ENCODE results near the gene OAF. TPM values are rescaled to one million over a fixed set of nuclear protein-coding genes. Genes with fewer than 3 reads are reported as not detected.

Gene OAF
- total RNA-seq, 4 donors from 2014 or later: 74.7 to 192 (median 124) TPM

DNA sequence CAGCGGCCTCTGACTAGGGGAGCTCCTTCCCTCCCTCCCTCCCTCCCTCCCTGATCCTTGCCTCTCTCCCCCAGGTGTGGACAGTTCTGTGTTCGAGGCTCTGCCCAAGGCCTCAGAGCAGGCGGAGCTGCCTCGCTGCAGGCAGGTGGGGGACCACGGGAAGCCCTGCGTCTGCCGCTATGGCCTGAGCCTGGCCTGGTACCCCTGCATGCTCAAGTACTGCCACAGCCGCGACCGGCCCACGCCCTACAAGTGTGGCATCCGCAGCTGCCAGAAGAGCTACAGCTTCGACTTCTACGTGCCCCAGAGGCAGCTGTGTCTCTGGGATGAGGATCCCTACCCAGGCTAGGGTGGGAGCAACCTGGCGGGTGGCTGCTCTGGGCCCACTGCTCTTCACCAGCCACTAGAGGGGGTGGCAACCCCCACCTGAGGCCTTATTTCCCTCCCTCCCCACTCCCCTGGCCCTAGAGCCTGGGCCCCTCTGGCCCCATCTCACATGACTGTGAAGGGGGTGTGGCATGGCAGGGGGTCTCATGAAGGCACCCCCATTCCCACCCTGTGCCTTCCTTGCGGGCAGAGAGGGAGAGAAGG lies 18.1 kb downstream of the OAF start:
- H3K4me3 ChIP-seq: no peak overlapping the region
- DNase-seq (ENCODE audit: low spot score in 2 of 2): no peak
- WGBS, 2 donors: 77 to 80% methylated on average over 12 to 16 of the region's 16 CpGs
- TF ChIP-seq POLR2A (IDR thresholded peaks at IDR 0.05): no peak
- no peak for TF ChIP-seq CTCF (IDR thresholded peaks at IDR 0.05)
- TF ChIP-seq EP300 (IDR thresholded peaks at IDR 0.05): no peak
- H3K27ac ChIP-seq: peak overlapping the region in 2 of 4 donors; percentile 65 to 91
- H3K4me1 ChIP-seq: peaks cover 0 to 55% (median 16%) of the 10 kb centered on the region in 4 donors
- no peaks in the 10 kb centered on the region for H3K27me3 ChIP-seq
- H3K36me3 ChIP-seq: peaks cover 0 to 41% (median 0%) of the 10 kb centered on the region in 3 donors
- no peaks in the 10 kb centered on the region for H3K9me3 ChIP-seq

- Histone ChIP-seq H3K9me3 (no peaks in the 10 kb centered on the region), H3K27ac (peak overlapping the region in 2 of 4 donors; percentile 65 to 91), H3K27me3 (no peaks in the 10 kb centered on the region), H3K4me1 (peaks cover 0 to 46% (median 11%) of the 10 kb centered on the region in 4 donors), H3K36me3 (peaks cover 0 to 41% (median 0%) of the 10 kb centered on the region in 3 donors), H3K4me3 (no peak overlapping the region)
- TF ChIP-seq EP300 (IDR thresholded peaks at IDR 0.05) (peak in 1 of 2 donors; percentile 6), CTCF (IDR thresholded peaks at IDR 0.05) (peak; percentile 56 to 85 (median 70)), POLR2A (IDR thresholded peaks at IDR 0.05) (no peak)
- no peak for DNase-seq (ENCODE audit: low spot score in 2 of 2)
- 45 to 46% methylated on average over 17 of the region's 17 CpGs for WGBS, 2 donors
These were observed 18.9 kb downstream of the OAF start for GRCh38 chr11:120229451-120230424.

- Histone ChIP-seq H3K27ac (no peak overlapping the region), H3K4me1 (peaks cover 0 to 38% (median 4%) of the 10 kb centered on the region in 4 donors), H3K36me3 (peaks cover 0 to 41% (median 0%) of the 10 kb centered on the region in 3 donors), H3K4me3 (no peak overlapping the region), H3K9me3 (no peaks in the 10 kb centered on the region), H3K27me3 (no peaks in the 10 kb centered on the region)
- WGBS, 2 donors: 85 to 86% methylated on average over 5 of the region's 5 CpGs
- no peak for DNase-seq (ENCODE audit: low spot score in 2 of 2)
- no peak for TF ChIP-seq POLR2A (IDR thresholded peaks at IDR 0.05)
- TF ChIP-seq EP300 (IDR thresholded peaks at IDR 0.05): no peak
These were observed 19.7 kb downstream of the OAF start for GRCh38 chr11:120230433-120231071.

DNA sequence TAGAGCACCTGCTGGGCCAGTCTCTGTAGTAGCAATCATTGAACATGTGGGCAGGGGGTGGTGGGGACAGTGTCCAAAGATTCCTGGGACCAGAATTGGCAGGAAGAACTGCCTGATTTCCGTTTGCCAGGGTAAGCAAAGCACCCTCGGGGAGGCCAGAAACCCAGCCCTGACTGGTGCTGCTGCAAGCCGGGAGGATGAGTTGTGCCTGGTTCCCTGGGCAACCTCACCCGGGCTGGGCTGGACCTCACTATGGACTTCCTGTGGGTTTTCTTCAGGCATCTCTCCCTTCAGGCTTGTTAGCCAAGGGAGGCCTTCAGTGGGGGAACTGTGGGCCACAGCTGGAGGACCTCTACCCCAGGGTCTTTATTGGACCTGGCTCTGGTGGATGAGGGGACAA lies 21.1 kb downstream of the OAF start:
- Histone ChIP-seq H3K36me3 (peaks cover 0 to 33% (median 0%) of the 10 kb centered on the region in 3 donors), H3K9me3 (no peaks in the 10 kb centered on the region), H3K4me1 (peaks cover 0 to 24% (median under 1%) of the 10 kb centered on the region in 4 donors), H3K27ac (peak overlapping the region in 1 of 4 donors; percentile 25), H3K27me3 (no peaks in the 10 kb centered on the region), H3K4me3 (no peak overlapping the region)
- no peak for TF ChIP-seq POLR2A (IDR thresholded peaks at IDR 0.05)
- TF ChIP-seq EP300 (IDR thresholded peaks at IDR 0.05): no peak
- no peak for TF ChIP-seq CTCF (IDR thresholded peaks at IDR 0.05)
- WGBS, 2 donors: 35 to 43% methylated on average over 4 of the region's 4 CpGs
- no peak for DNase-seq (ENCODE audit: low spot score in 2 of 2)

GRCh38 chr11:120233207-120233803 lies 22.5 kb downstream of the OAF start:
- peaks cover 0 to 20% (median 0%) of the 10 kb centered on the region in 3 donors for H3K36me3 ChIP-seq
- no peak overlapping the region for H3K27ac ChIP-seq
- peaks cover 0 to 14% (median 0%) of the 10 kb centered on the region in 4 donors for H3K4me1 ChIP-seq
- H3K9me3 ChIP-seq: no peaks in the 10 kb centered on the region
- no peak for DNase-seq (ENCODE audit: low spot score in 2 of 2)
- H3K4me3 ChIP-seq: no peak overlapping the region
- 81 to 85% methylated on average over 9 of the region's 9 CpGs for WGBS, 2 donors
- TF ChIP-seq POLR2A (IDR thresholded peaks at IDR 0.05) (no peak), CTCF (IDR thresholded peaks at IDR 0.05) (no peak), EP300 (IDR thresholded peaks at IDR 0.05) (no peak)
- H3K27me3 ChIP-seq: no peaks in the 10 kb centered on the region
